GM12891 (cell line): Measurements from ENCODE around the gene PTPN4.
"Not testable (repeated sequence)": the region's sequence is repeated elsewhere in the genome, so short reads cannot be mapped to it uniquely, and the experiment has no call there.

Experiments used
- DNase-seq: peaks from one replicate; pipeline ENCODE4 v3.0.0; 2011; ENCODE audit warnings: low spot score; ENCODE audit not compliant: insufficient read length
- FAIRE-seq: peaks from 2 replicates; lab custom pipeline; 2011; peaks lifted over from hg19 to GRCh38; lab: Jason Lieb, UNC
- PAX5 ChIP-seq: IDR thresholded peaks from 2 replicates; pipeline ENCODE4 v1.6.1; 2011; ENCODE audit warnings: low read length, moderate library complexity, mild to moderate bottlenecking; ENCODE audit not compliant: insufficient read depth, severe bottlenecking
- POLR2A ChIP-seq: IDR thresholded peaks from 2 replicates; pipeline ENCODE4 v1.6.1; 2011; ENCODE audit warnings: low read depth, low read length, control low read depth
- POLR2AphosphoS5 ChIP-seq: IDR thresholded peaks from 2 replicates; pipeline ENCODE4 v1.6.1; 2011; ENCODE audit warnings: low read depth, low read length, control low read depth
- POU2F2 ChIP-seq: IDR thresholded peaks from 2 replicates; pipeline ENCODE4 v1.6.1; 2011; ENCODE audit warnings: low read depth, mild to moderate bottlenecking, control low read depth, low read length, moderate library complexity
- SPI1 ChIP-seq: IDR thresholded peaks from 2 replicates; pipeline ENCODE4 v1.6.1; 2011; ENCODE audit warnings: low read depth, low read length, control low read depth
- TAF1 ChIP-seq: IDR thresholded peaks from 2 replicates; pipeline ENCODE4 v1.6.1; 2011; ENCODE audit warnings: low read depth, low read length, control low read depth

PTPN4 gene

DNA sequence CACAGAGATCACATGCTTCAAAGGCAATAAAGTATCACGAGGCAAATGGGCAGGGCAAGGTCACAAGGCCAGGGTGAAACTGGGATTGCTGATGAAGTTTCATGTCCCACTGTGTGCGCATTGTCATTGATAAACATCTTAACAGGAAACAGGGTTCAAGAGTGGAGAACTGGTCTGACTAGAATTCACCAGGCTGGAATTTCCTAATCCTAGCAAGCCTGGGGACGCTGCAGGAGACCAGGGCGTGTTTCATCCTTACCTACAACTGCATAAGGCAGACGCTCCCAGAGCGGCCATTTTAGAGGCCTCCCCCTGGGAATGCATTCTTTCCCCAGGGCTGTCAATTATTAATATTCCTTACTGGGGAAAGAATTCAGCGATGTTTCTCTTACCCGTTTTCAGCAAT, 33.2 kb downstream of the PTPN4 start:
- DNase-seq (no peak), FAIRE-seq (no peak)
- no peak for TF ChIP-seq SPI1
- no peak for TF ChIP-seq POU2F2
- TF ChIP-seq PAX5: no peak
- no peak for TF ChIP-seq POLR2AphosphoS5
- TF ChIP-seq POLR2A: no peak
- no peak for TF ChIP-seq TAF1

DNA sequence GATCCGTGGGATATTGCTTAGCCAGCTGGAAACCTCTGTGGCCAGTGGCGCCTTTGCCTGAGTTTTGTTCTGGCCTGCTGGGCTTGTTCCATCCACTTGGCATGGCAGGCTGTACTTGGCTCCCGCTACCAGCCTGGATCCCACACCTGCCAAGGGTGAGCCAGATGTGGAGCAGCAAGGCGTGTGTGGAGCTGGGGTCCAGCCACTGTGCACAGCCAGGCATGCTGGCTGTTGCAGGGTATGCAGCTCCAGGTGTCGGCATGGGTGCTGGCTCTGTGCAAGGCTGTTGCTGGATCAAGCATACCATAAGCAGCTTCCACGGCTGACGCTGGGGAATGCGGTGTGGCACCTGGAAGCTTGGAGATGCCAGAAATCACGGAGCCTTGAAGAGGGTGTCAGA, 34.5 kb downstream of the PTPN4 start:
- TF ChIP-seq SPI1 (no peak), POU2F2 (no peak), POLR2AphosphoS5 (no peak), TAF1 (no peak), PAX5 (no peak)
- DNase-seq (no peak), FAIRE-seq (no peak)

DNA sequence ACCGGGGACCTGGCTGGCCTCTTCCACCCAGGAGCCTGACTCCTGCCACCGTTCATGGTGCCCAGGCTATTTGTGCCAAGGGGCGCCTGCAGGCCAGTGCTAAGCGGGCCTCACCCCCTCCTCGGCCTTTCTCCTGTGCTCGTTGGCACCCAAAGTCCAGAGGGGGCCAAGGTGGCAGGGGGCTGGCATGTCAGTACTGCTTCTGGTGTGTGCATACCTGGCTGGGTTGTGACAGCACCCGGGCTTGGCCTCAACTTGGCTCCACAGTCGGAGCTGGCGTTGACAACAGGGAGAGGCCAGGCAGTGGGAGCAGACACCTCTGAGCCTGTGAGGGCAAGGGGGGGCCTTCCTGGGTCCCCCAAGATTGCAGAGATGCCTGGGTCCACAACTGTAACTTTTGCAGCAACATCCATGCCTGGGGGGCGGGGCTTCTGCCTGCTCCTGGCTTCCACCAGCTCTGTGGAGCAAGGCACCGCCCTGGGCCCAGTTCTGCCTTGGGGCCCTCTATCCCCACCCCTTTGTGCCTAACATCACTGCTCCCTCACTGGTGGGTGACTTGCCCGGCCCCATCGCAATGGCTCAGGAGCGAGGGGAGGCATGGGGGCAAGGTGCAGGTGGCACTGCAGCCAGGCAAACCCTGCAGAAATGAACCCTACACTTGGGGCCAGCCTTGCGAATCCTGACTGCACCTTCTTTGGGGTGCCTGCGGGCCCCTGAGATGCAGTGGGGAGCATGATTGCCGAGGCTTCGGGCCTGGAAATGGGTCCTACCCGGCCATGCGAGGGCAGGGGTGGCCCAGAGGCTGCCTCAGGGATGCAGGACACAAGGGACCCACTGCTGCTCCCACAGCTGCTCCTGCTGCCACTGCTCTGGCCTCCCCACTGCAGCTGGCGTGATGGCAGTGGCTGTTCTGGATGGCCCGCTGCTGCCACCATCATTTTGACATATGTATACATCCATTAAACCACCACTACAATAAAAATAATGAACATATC, 35.9 kb downstream of the PTPN4 start:
- TF ChIP-seq POLR2AphosphoS5 (no peak), TAF1 (no peak), POU2F2 (no peak), PAX5 (no peak), SPI1 (no peak), POLR2A (no peak)
- DNase-seq (no peak), FAIRE-seq (no peak)

DNA sequence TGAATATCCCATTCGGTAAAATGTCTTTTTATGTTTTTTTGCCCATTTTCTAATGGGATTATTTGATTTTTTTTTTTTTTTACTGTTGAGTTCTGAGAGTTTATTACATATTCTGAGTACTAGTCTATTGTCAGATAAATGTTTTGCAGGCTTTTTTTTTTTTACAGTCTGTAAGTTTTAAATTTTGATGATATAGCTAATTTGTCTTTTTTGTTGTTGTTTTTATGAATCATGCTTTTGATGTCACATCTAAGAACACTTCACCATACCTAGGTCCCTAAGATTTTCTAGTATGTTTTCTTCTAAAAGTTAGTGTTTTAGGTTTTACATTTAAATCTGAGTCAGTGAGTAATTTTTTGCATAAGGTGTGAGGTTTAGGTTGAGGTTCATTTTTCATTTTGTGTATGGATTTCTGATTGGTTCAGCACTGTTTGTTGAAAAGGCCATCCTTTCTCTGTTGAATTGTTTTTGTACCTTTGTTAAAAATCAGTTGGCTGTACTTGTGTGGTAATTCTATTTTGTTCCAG, 40.7 kb downstream of the PTPN4 start:
- TF ChIP-seq POLR2AphosphoS5 (no peak), PAX5 (no peak)
- FAIRE-seq (peak; percentile 5), DNase-seq (no peak)

DNA sequence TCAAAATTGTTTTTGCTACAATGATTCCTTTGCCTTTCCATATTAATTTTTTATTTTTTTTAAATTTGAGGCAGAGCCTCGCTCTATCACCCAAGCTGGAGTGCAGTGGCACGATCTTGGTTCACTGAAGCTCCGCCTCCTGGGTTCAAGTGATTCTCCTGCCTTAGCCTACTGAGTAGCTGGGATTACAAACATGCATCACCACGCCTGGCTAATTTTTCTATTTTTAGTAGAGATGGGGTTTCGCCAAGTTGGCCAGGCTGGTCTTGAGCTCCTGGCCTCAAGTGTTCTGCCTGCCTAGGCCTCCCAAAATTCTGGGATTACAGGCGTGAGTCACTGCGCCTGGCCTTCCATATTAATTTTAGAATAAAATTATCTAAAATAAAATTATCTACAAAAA, 41.3 kb downstream of the PTPN4 start:
- TF ChIP-seq SPI1 (no peak), POLR2A (no peak), POLR2AphosphoS5 (no peak), POU2F2 (no peak), TAF1 (no peak), PAX5 (no peak)
- DNase-seq: no peak
- FAIRE-seq: no peak

DNA sequence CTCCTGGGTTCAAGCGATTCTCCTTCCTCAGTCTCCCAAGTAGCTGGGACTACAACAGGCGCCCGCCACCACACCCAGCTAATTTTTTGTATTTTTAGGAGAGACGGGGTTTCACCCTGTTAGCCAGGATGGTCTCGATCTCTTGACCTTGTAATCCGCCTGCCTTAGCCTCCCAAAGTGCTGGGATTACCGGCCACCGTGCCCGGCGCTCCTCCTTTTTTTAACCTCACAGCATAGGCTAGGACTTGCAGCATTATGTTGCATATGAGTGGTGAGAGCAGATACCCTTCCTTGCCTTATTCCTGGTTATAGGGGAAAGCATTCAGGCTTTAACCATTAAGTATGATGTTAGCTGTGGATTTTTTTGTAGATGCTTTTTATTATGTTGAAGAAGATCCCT, 42.3 kb downstream of the PTPN4 start:
- not testable (repeated sequence) for FAIRE-seq, DNase-seq

DNA sequence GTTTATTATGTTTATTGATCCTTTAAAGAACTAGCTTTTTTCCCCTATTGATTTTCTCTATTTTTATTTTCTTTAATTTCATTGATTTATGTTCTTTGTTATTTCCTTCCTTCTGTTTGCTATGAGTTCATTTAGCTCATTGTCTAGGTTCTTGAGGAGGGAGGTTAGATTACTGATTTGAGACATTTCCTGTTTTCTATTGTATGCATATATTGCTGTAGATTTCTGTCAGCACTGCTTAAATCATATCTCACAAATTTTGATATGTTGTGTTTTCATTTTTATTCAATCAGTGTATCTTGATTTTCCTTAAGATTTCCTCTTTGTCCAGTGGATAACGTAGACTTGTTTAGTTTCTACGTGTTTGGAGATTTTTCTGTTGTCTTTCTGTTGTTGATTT, 43.4 kb downstream of the PTPN4 start:
- FAIRE-seq (no peak), DNase-seq (no peak)
- TF ChIP-seq POLR2AphosphoS5 (no peak), POU2F2 (no peak), POLR2A (no peak)

DNA sequence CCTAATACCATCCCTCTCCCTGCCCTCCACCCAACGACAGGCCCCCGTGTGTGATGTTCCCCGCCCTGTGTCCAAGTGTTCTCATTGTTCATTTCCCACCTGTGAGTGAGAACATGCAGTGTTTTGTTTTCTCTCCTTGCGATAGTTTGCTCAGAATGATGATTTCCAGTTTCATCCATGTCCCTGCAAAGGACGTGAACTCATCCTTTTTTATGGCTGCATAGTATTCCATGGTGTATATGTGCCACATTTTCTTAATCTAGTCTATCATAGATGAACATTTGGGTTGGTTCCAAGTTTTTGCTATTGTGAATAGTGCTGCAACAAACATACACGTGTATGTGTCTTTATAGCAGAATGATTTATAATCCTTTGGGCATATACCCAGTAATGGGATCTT, 44.7 kb downstream of the PTPN4 start:
- not testable (repeated sequence) for DNase-seq, FAIRE-seq

DNA sequence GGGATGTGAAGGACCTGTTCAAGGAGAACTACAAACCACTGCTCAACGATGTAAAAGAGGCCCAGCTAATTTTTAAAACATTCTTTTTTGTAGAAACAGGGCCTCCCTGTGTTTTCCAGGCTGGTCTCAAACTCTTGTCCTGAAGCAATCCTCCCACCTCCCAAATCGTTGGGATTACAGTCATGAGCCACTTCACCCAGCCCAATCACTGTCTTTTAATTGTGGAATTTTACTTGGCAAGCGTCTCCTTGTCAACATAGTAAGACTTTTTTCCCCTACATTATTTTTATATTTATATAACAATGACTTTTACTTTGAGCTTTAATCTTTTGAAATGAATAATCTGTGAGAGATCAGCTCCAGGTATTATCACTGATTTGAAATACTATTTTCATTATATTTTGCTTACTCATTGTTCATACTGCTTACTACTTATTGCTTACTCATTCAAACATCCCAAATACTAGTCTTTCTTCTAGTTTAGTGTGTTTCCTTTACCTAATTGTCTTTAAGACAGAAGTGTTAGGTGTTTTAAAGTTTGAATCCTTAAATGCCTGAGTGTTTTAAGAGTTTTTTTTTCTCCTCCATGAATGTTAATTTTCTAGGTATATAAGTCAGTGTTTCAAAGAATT, 48.9 kb downstream of the PTPN4 start:
- TF ChIP-seq SPI1 (no peak), POU2F2 (no peak), POLR2AphosphoS5 (no peak), PAX5 (no peak), POLR2A (no peak), TAF1 (no peak)
- FAIRE-seq (no peak), DNase-seq (no peak)

DNA sequence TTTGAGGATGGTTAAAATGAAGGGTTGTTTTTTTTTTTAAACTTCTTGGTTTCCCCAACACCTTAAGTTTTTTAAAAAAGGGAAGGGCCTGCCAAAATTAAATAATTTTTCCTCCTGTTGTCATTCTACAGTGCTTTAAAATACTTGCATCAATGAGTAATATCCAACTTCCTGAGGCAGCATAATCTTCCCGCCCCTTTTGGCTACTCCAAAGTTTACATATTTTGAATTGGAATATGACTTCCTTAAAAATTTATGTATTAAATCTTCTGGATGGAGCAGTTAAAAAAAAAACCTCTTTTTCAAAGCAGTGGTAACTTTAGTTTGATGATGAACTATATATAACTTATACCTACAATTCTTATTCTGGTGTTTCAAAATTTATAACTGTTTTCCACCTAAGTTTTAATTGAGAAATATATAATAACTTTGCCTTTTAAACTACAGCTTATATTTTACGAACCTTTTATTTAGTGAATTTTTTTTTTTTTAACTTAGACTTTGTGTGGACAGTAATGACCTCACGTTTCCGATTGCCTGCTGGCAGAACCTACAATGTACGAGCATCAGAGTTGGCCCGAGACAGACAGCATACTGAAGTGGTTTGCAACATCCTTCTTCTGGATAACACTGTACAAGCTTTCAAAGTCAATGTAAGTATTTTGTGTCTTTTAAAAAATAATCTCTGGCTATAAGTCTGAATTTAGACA, 49.8 kb downstream of the PTPN4 start:
- TF ChIP-seq TAF1: no peak
- no peak for TF ChIP-seq POU2F2
- no peak for TF ChIP-seq POLR2A
- no peak for TF ChIP-seq SPI1
- no peak for TF ChIP-seq POLR2AphosphoS5
- DNase-seq: no peak
- no peak for FAIRE-seq
